ENCODE data around the gene CCDC30.

The CCDC30 gene

GRCh38 chr1:42524330-42524729, 61.2 kb downstream of the CCDC30 start:
- Histone ChIP-seq H3K4me1 (ENCODE audit: insufficient read depth, low read length) (no peaks in the 10 kb centered on the region), H3K36me3 (ENCODE audit: insufficient read depth, low read length) (no peaks in the 10 kb centered on the region), H3K9ac (ENCODE audit: low read depth, low read length) (no peak overlapping the region), H3K9me3 (ENCODE audit: control insufficient read depth, insufficient read depth, low read length) (0 out of 2 replicates have a peak, but pooled peaks cover 4% of the 10 kb centered on the region)

GRCh38 chr1:42529724-42530181, 66.7 kb downstream of the CCDC30 start:
- Histone ChIP-seq H3K9ac (ENCODE audit: low read depth, low read length) (no peak overlapping the region), H3K36me3 (ENCODE audit: insufficient read depth, low read length) (no peaks in the 10 kb centered on the region), H3K4me1 (ENCODE audit: insufficient read depth, low read length) (0 out of 2 replicates have a peak, but pooled peaks cover 7% of the 10 kb centered on the region), H3K9me3 (ENCODE audit: control insufficient read depth, insufficient read depth, low read length) (no peaks in the 10 kb centered on the region)

GRCh38 chr1:42531043-42531442, 68.0 kb downstream of the CCDC30 start:
- Histone ChIP-seq H3K36me3 (ENCODE audit: insufficient read depth, low read length) (no peaks in the 10 kb centered on the region), H3K9me3 (ENCODE audit: control insufficient read depth, insufficient read depth, low read length) (no peaks in the 10 kb centered on the region), H3K9ac (ENCODE audit: low read depth, low read length) (no peak overlapping the region), H3K4me1 (ENCODE audit: insufficient read depth, low read length) (0 out of 2 replicates have a peak, but pooled peaks cover 7% of the 10 kb centered on the region)

- Histone ChIP-seq H3K4me1 (ENCODE audit: insufficient read depth, low read length) (0 out of 2 replicates have a peak, but pooled peaks cover 7% of the 10 kb centered on the region), H3K9me3 (ENCODE audit: control insufficient read depth, insufficient read depth, low read length) (no peaks in the 10 kb centered on the region), H3K9ac (ENCODE audit: low read depth, low read length) (no peak overlapping the region), H3K36me3 (ENCODE audit: insufficient read depth, low read length) (no peaks in the 10 kb centered on the region)
Measured at GRCh38 chr1:42533101-42533863, 70.2 kb downstream of the CCDC30 start.

- H3K9ac ChIP-seq (ENCODE audit: low read depth, low read length): no peak overlapping the region
Measured at GRCh38 chr1:42541104-42541503, 78.0 kb downstream of the CCDC30 start.

GRCh38 chr1:42551180-42551579, 88.1 kb downstream of the CCDC30 start:
- Histone ChIP-seq H3K36me3 (ENCODE audit: insufficient read depth, low read length) (no peaks in the 10 kb centered on the region), H3K4me1 (ENCODE audit: insufficient read depth, low read length) (peaks cover 5% of the 10 kb centered on the region; the same call in 1 of the 2 replicates), H3K9ac (ENCODE audit: low read depth, low read length) (no peak overlapping the region), H3K9me3 (ENCODE audit: control insufficient read depth, insufficient read depth, low read length) (no peaks in the 10 kb centered on the region)

More at GRCh38 chr1:42541104-42541503, 78.0 kb downstream of the CCDC30 start:
- Histone ChIP-seq H3K36me3 (ENCODE audit: insufficient read depth, low read length) (no peaks in the 10 kb centered on the region), H3K9me3 (ENCODE audit: control insufficient read depth, insufficient read depth, low read length) (no peaks in the 10 kb centered on the region), H3K4me1 (ENCODE audit: insufficient read depth, low read length) (no peaks in the 10 kb centered on the region)

GRCh38 chr1:42551590-42551989, 88.5 kb downstream of the CCDC30 start:
- Histone ChIP-seq H3K9ac (ENCODE audit: low read depth, low read length) (no peak overlapping the region), H3K4me1 (ENCODE audit: insufficient read depth, low read length) (peaks cover 5% of the 10 kb centered on the region; the same call in 1 of the 2 replicates), H3K9me3 (ENCODE audit: control insufficient read depth, insufficient read depth, low read length) (no peaks in the 10 kb centered on the region), H3K36me3 (ENCODE audit: insufficient read depth, low read length) (no peaks in the 10 kb centered on the region)

- Histone ChIP-seq H3K36me3 (ENCODE audit: insufficient read depth, low read length) (no peaks in the 10 kb centered on the region), H3K9ac (ENCODE audit: low read depth, low read length) (no peak overlapping the region), H3K9me3 (ENCODE audit: control insufficient read depth, insufficient read depth, low read length) (no peaks in the 10 kb centered on the region), H3K4me1 (ENCODE audit: insufficient read depth, low read length) (peaks cover 5% of the 10 kb centered on the region; the same call in 1 of the 2 replicates)
Measured at GRCh38 chr1:42552636-42553035, 89.5 kb downstream of the CCDC30 start.

GRCh38 chr1:42557230-42557851, 94.3 kb downstream of the CCDC30 start:
- Histone ChIP-seq H3K9ac (ENCODE audit: low read depth, low read length) (no peak overlapping the region), H3K4me1 (ENCODE audit: insufficient read depth, low read length) (peaks cover 5% of the 10 kb centered on the region; the same call in 1 of the 2 replicates), H3K36me3 (ENCODE audit: insufficient read depth, low read length) (no peaks in the 10 kb centered on the region), H3K9me3 (ENCODE audit: control insufficient read depth, insufficient read depth, low read length) (no peaks in the 10 kb centered on the region)

GRCh38 chr1:42567038-42567437, 104.0 kb downstream of the CCDC30 start:
- Histone ChIP-seq H3K9ac (ENCODE audit: low read depth, low read length) (no peak overlapping the region), H3K9me3 (ENCODE audit: control insufficient read depth, insufficient read depth, low read length) (no peaks in the 10 kb centered on the region), H3K4me1 (ENCODE audit: insufficient read depth, low read length) (no peaks in the 10 kb centered on the region), H3K36me3 (ENCODE audit: insufficient read depth, low read length) (no peaks in the 10 kb centered on the region)

GRCh38 chr1:42576935-42577334, 113.8 kb downstream of the CCDC30 start:
- no peaks in the 10 kb centered on the region for H3K9me3 ChIP-seq (ENCODE audit: control insufficient read depth, insufficient read depth, low read length)
- no peak overlapping the region for H3K9ac ChIP-seq (ENCODE audit: low read depth, low read length)
- no peaks in the 10 kb centered on the region for H3K36me3 ChIP-seq (ENCODE audit: insufficient read depth, low read length)
- no peaks in the 10 kb centered on the region for H3K4me1 ChIP-seq (ENCODE audit: insufficient read depth, low read length)

GRCh38 chr1:42586016-42586415, 122.9 kb downstream of the CCDC30 start:
- Histone ChIP-seq H3K9me3 (ENCODE audit: control insufficient read depth, insufficient read depth, low read length) (peaks cover 16% of the 10 kb centered on the region; the same call in 1 of the 2 replicates), H3K9ac (ENCODE audit: low read depth, low read length) (no peak overlapping the region)

GRCh38 chr1:42587753-42588152, 124.7 kb downstream of the CCDC30 start:
- Histone ChIP-seq H3K9me3 (ENCODE audit: control insufficient read depth, insufficient read depth, low read length) (peaks cover 16% of the 10 kb centered on the region; the same call in 1 of the 2 replicates), H3K36me3 (ENCODE audit: insufficient read depth, low read length) (no peaks in the 10 kb centered on the region), H3K4me1 (ENCODE audit: insufficient read depth, low read length) (no peaks in the 10 kb centered on the region), H3K9ac (ENCODE audit: low read depth, low read length) (no peak overlapping the region)

More at GRCh38 chr1:42586016-42586415, 122.9 kb downstream of the CCDC30 start:
- no peaks in the 10 kb centered on the region for H3K4me1 ChIP-seq (ENCODE audit: insufficient read depth, low read length)
- no peaks in the 10 kb centered on the region for H3K36me3 ChIP-seq (ENCODE audit: insufficient read depth, low read length)

GRCh38 chr1:42592811-42593210, 129.7 kb downstream of the CCDC30 start:
- no peaks in the 10 kb centered on the region for H3K4me1 ChIP-seq (ENCODE audit: insufficient read depth, low read length)

More at GRCh38 chr1:42592811-42593210, 129.7 kb downstream of the CCDC30 start:
- peaks cover 9% of the 10 kb centered on the region; the same call in 1 of the 2 replicates for H3K9me3 ChIP-seq (ENCODE audit: control insufficient read depth, insufficient read depth, low read length)
- no peak overlapping the region for H3K9ac ChIP-seq (ENCODE audit: low read depth, low read length)
- H3K36me3 ChIP-seq (ENCODE audit: insufficient read depth, low read length): no peaks in the 10 kb centered on the region
